ENCODE data around the gene MRPL39.
"Not testable (repeated sequence)": the region's sequence is repeated elsewhere in the genome, so short reads cannot be mapped to it uniquely, and the experiment has no call there.

The MRPL39 gene

GRCh38 chr21:25607151-25608043 is at the start of gene MRPL39:
TSS of gene MRPL39 (minus strand) at chr21:25607481. CDS start at chr21:25607475, 6 bp downstream.
- peak; percentile 79 for DNase-seq

GRCh38 chr21:25656412-25656811 is 49.1 kb upstream of the MRPL39 start:
- no peak for DNase-seq

GRCh38 chr21:25649146-25649545 is 41.9 kb upstream of the MRPL39 start:
- no peak for DNase-seq

- DNase-seq: no peak
Observed at GRCh38 chr21:25647647-25648046, 40.4 kb upstream of the MRPL39 start.

- DNase-seq: no peak
Observed at GRCh38 chr21:25646474-25646873, 39.2 kb upstream of the MRPL39 start.

- DNase-seq: no peak
Observed at GRCh38 chr21:25643486-25643885, 36.2 kb upstream of the MRPL39 start.

- no peak for DNase-seq
Observed at GRCh38 chr21:25640943-25641292, 33.6 kb upstream of the MRPL39 start.

- no peak for DNase-seq
Observed at GRCh38 chr21:25640202-25640942, 33.1 kb upstream of the MRPL39 start.

- DNase-seq: no peak
Observed at GRCh38 chr21:25639551-25640201, 32.4 kb upstream of the MRPL39 start.

GRCh38 chr21:25638660-25639550 is 31.6 kb upstream of the MRPL39 start, which contains the start of gene JAM2:
TSS of gene JAM2 (plus strand) at chr21:25639258. CDS start at chr21:25639822, 564 bp downstream.
- peak; percentile 60 for DNase-seq

GRCh38 chr21:25637851-25638659 is 30.8 kb upstream of the MRPL39 start:
- DNase-seq: no peak

- no peak for DNase-seq
Observed at GRCh38 chr21:25636727-25637126, 29.4 kb upstream of the MRPL39 start.

GRCh38 chr21:25635310-25635709 is 28.0 kb upstream of the MRPL39 start:
- DNase-seq: no peak

- DNase-seq: no peak
Observed at GRCh38 chr21:25632296-25632695, 25.0 kb upstream of the MRPL39 start.

GRCh38 chr21:25626757-25627156 is 19.5 kb upstream of the MRPL39 start:
- DNase-seq: no peak

- not testable (repeated sequence) for DNase-seq
Observed at GRCh38 chr21:25625776-25626555, 18.7 kb upstream of the MRPL39 start.

- no peak for DNase-seq
Observed at GRCh38 chr21:25625036-25625435, 17.8 kb upstream of the MRPL39 start.

- DNase-seq: no peak
Observed at GRCh38 chr21:25624511-25624910, 17.2 kb upstream of the MRPL39 start.

- no peak for DNase-seq
Observed at GRCh38 chr21:25619198-25619597, 11.9 kb upstream of the MRPL39 start.

GRCh38 chr21:25615880-25616279 is 8.6 kb upstream of the MRPL39 start:
- no peak for DNase-seq

GRCh38 chr21:25614441-25614840 is 7.2 kb upstream of the MRPL39 start:
- no peak for DNase-seq

Measured in T1000 (cell line).